GM18870 (cell line): ENCODE results near the gene IFNA1.
A peak's percentile ranks its signal among the peaks of the same experiment; 100 is the strongest.
"Not testable (repeated sequence)": the region's sequence is repeated elsewhere in the genome, so short reads cannot be mapped to it uniquely, and the experiment has no call there.

ENCODE experiments used
- ATAC-seq: cut with Tn5 transposase; IDR thresholded peaks from one replicate; pipeline ENCODE4 v1.9.1; 2021; ENCODE audit warnings: moderate library complexity; ENCODE audit not compliant: unreplicated experiment

IFNA1 gene

GRCh38 chr9:21440139-21440538 is at the start of gene IFNA1:
Gene IFNA1, plus strand, starts transcription at chr9:21440439. Its CDS starts 69 bp downstream, at chr9:21440508.
- ATAC-seq = no peak

DNA sequence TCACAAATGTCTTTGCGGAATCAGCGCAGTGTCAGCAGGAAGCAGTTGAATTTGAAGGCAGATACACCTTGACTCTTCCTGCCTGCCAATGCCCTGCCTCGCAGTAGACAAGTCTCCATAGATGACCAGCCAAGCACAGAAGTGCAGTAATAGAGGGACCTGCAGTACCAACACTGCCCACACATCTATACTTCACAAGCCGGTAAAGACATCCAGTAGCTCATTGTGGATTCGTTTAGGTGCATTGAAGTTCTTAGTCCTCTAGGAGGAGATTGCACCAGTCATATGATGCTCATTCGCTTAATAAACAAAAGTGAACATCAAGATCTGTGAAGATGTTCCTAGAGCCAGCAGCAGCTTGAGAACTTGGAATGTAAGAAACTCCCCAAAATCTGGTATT is 48.0 kb upstream of the IFNA1 start:
- ATAC-seq = peak; percentile 86

DNA sequence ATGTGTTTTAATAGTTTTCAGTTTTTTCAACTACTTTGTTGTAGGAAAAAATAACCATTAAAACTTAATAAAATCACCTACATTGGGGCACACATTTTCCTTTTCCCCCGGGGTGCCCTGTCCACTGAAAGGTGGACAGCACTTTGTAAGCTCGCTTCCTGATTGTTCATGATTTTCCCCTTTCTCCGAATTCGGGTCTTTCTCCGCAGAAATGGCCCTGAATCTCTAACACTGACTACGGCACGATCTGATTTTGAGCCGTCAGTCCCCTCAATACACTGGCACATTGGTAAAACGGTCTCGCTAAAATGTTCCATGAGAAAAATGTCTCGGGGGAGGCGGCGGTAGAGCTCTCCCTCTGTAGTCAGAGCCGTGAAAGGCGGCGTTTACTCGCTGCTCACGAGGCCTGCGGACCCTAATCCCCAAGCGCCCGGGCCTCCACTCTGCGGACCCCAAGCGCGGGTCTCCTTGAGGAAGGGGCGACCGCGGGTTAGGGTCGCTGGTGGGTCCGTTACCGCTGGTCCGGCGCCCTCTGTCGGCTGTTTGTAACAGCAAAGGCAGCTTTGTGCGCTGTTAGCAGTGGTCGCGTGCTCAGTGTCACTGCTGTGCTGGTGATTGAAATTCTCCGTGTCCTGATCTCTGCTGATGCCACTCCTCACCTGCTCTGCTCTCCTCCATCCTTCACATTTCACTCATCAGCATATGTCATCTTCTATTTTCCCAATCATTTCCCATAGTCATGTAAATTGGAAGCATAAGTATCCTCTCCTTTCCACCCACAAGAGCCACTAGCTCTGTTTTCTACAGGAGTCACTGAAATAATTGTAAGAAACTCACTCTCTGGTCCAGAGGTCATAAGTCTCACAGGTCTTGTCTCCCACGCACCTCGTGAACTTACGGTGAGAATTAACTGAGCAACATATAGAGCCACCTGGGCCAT is 44.2 kb upstream of the IFNA1 start:
- peak; percentile 47 for ATAC-seq

DNA sequence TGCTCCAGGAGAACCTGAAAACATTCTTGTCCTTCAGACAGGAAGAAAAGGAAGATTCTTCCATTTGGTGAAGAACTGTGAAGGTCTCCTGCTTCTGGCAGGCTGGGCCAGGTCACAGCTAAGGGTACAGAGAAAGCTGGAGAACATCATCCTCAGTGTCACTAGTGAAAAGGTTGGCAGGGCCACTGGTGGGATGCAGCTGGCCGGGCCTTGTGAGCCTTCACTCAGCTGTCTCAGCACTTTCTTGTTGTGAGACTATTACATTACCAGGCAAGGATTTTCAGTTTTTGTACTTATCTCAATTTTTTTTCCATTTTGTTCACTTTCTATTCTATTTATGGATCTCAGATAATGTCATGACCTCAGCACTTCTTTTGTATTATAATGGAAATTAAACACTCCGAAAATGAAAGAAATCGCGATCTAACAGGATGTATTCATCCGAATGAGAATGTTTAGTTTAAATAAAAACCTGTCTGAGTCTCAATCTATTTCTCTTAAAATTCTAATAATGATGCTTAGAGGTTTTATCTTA is 41.2 kb upstream of the IFNA1 start:
- no peak for ATAC-seq

GRCh38 chr9:21399956-21400355 is 40.3 kb upstream of the IFNA1 start:
- no peak for ATAC-seq

- no peak for ATAC-seq
Observed at GRCh38 chr9:21402386-21403251, 37.6 kb upstream of the IFNA1 start.

GRCh38 chr9:21404146-21404545 is 36.1 kb upstream of the IFNA1 start:
- no peak for ATAC-seq

- no peak for ATAC-seq
Observed at GRCh38 chr9:21408817-21409216, 31.4 kb upstream of the IFNA1 start, which contains the start of gene IFNA8. Gene IFNA8, plus strand, starts transcription at chr9:21409117. Its CDS starts 60 bp downstream, at chr9:21409177.

GRCh38 chr9:21412107-21412506 is 28.1 kb upstream of the IFNA1 start:
- no peak for ATAC-seq

GRCh38 chr9:21413151-21413550 is 27.1 kb upstream of the IFNA1 start:
- ATAC-seq = no peak

DNA sequence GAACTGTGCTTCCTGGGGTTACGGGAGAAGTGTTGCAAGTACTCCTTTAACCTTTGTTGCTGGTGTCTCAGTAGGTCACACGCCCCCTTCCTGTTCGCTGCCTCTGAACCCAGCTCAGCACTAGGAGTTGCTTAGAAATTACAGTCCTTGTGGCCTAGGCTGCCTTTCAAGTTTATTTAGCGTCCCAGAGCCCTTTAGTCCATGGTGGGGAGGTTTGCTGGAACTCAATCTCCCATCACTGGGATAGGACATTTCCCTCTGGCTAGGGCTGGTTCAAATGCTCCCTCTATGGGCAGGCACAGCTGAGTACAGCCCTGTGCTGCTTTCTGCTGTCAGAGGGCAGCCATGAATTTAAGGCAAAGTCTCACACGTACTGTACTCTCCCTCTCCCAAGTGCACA is 26.6 kb upstream of the IFNA1 start:
- ATAC-seq = no peak

- no peak for ATAC-seq
Observed at GRCh38 chr9:21414220-21414940, 25.9 kb upstream of the IFNA1 start.

GRCh38 chr9:21415493-21416267 is 24.6 kb upstream of the IFNA1 start:
- no peak for ATAC-seq

GRCh38 chr9:21428235-21428634 is 12.0 kb upstream of the IFNA1 start:
- no peak for ATAC-seq

DNA sequence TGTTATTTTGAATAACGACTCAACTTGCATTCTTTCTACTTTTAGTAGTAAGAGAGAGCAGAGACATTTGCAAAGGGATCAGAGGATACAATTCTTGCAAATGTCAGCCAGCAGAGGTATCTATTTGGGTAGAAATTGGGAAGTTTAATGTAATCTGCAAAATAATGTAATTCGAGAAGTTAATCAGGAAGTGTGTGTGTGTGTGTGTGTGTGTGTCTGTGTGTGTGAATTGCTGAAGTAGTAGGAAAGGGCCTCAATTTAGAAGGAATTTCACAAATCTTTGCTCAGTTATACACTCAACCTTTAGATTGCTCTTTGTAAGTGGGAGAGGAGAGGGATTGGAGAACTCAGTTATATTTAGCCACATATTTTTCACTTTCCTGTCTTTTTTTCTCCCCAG is 11.0 kb upstream of the IFNA1 start:
- ATAC-seq = no peak

DNA sequence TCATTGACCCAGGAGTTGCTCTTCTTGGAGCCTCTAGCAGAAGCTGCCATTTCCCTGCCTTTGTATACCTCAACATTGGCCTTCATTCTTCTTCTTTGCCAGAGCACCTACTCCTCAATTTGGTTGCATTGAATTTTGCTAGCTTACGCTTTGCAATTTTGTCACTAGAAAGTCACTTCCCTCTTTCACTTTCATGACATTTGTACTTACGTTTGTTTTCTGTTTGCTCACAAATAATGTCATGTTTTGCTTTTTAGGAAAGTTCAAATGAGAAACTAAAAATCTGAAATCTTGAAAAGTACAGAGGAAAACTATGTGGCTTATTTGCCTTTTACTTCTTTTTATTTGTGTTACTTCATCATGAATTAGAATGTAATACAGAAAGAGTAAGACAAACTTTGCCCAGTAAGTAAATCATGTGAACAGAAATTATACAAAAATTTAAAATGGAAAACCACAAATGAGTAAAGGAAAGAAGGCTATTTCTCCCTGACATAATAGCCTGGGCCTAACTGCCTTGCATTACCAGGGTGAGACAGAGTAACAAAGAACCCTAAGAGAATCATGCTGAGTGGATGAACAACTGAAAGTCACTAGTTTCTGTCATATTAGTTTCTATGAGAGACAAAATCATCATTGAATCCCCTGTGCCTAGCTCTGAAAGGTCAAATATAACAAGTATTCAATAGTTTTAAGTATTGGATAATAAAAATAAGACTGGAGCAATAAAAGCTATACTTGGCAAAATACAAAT is 7.4 kb upstream of the IFNA1 start:
- ATAC-seq = peak; percentile 58

GRCh38 chr9:21434202-21435014 is 5.8 kb upstream of the IFNA1 start:
- no peak for ATAC-seq

GRCh38 chr9:21435015-21435383 is 5.2 kb upstream of the IFNA1 start:
- ATAC-seq = not testable (repeated sequence)
